GM18520 (cell line): ENCODE data around the gene SEC61A1.

Experiments
- ATAC-seq: cut with Tn5 transposase; IDR thresholded peaks from one replicate; pipeline ENCODE4 v1.9.1; 2021; ENCODE audit not compliant: unreplicated experiment

Gene SEC61A1

DNA sequence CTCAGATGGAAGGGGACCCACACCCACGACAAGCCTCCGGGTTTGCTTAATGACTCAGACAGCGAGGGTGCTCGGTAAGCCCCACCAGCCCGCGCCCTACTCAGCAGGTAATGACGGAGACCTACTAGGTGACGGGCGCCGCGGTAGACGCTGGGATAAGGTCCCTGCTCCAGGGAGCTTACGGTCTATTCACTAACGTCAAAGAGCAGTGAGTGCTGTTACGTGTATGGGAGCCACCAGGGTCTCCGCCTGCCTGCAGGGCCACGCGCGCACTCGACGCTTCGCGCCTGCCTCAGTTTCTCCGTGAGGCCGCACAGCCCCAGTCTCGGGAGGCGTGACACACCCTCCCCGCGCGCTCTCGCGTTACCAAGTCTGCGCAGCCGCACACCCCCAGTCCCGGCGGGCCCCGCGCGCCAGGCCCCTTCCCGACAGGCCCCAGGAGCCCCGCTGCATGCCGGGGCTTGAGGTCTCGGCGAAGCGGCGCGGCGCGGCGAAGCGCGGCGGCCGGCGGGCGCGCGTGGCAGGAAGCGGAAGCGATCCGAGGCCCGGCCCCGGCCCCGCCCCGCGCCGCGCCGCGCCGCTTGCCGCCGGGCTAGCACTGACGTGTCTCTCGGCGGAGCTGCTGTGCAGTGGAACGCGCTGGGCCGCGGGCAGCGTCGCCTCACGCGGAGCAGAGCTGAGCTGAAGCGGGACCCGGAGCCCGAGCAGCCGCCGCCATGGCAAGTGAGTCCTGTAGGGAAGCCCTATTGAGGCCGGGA is at the start of gene SEC61A1:
Gene SEC61A1 (plus strand): TSS at position 601 of the 758 bp plus-strand sequence. CDS start 116 bp downstream, at position 717.
- ATAC-seq: peak; percentile 94

- ATAC-seq: no peak
These were observed 47.6 kb upstream of the SEC61A1 start for GRCh38 chr3:128004661-128005060.

GRCh38 chr3:128006061-128007032 is 45.9 kb upstream of the SEC61A1 start:
- no peak for ATAC-seq

DNA sequence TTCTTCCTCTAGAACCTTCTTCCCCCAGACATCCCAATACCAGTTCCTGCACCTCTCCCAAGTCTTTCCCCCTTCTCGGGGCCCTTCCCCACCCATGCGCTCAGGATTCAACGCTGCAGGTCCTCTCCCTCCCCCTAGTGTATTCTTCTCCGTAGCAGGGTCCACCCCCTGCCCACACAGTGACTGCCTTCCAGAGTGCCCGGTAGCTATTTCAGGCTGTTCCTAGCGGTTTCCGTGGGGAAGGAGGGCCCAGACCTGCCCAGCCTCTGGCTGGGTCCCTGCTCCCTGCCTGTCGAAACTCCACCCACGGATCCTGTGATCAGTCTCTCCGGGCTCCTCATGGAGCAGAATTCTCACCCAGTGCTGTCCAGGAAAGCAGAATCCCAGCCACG is 45.2 kb upstream of the SEC61A1 start:
- no peak for ATAC-seq

DNA sequence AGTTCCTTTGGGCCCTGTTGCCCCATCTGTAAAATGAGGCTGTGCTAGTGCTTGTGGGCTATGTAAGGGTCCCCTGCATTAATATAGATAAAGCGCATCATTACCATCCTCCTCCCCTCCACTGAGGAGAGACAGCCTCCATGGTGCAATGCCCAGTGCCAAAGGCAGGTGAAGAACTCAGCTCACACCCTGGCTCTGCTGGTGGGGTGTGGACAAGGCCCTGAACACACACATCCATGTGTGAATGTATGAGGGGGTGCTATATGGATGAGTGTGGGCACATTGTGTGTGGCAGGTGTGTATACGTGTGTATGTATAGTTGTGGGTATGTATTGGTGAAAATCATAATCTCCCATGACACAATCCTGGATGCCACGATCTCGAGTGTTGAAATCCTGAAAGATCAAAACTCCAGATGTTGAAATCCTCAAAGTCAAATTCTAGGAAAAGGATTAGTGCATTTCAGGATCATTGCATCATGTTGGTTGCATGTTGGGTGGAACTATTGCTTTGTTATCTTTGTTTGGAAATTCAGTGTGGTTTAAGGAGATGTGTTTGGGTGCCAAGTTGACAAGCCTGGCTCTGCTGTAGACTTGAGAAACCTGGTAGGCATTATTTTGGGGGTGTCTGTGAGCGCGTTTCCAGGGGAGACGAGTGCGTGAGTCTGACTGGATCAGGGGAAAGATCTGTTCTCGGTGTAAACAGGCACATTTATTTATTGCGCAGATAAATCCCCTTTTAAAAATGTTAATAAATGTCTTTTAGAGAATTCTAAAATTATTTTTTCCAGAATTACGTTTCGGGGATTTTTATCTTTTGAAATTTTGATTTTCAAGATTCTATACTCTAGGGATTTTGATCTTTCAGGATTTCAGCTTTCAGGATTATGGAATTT is 42.0 kb upstream of the SEC61A1 start:
- ATAC-seq: no peak

- ATAC-seq: no peak
These were observed 41.1 kb upstream of the SEC61A1 start for GRCh38 chr3:128011140-128011539.

GRCh38 chr3:128012050-128012449 is 40.2 kb upstream of the SEC61A1 start:
- ATAC-seq: no peak

DNA sequence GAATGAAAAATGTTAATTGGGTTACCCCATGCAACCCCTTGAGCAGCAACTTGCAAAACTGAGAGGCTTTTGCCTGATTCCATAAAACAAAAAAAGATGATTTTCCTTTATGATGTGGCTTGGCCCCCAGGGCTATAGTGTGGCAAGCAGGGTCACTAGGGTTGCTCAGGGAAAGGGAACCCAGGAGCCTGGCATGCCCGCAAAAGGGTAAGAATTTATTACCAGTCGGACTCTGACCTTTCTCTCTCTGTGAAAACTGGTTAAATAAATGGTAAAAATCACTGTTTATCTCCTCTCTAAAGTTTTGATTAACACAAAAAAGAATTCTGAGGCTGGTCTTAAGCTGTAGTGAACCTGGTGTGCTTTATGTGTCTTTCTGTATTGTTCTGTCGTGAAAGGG is 37.7 kb upstream of the SEC61A1 start:
- ATAC-seq: no peak

DNA sequence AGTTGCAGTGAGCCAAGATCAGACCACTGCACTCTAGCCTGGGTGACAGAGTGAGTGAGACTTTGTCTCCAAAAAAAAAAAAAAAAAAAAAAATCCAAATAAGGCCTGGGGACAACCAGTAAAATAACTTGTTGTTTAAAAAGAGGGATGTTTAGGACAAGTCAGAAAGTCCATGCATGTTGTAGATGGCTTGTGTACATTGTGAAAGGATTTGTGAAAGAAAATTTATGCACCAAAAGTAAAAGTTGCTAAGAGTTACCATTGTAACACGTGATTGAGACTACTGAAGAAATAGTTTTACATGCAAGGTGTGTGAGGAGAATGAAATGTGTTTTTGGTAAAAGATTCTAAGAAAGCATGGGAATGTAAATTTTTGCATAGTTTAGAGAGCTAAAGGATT is 35.7 kb upstream of the SEC61A1 start:
- ATAC-seq: no peak

DNA sequence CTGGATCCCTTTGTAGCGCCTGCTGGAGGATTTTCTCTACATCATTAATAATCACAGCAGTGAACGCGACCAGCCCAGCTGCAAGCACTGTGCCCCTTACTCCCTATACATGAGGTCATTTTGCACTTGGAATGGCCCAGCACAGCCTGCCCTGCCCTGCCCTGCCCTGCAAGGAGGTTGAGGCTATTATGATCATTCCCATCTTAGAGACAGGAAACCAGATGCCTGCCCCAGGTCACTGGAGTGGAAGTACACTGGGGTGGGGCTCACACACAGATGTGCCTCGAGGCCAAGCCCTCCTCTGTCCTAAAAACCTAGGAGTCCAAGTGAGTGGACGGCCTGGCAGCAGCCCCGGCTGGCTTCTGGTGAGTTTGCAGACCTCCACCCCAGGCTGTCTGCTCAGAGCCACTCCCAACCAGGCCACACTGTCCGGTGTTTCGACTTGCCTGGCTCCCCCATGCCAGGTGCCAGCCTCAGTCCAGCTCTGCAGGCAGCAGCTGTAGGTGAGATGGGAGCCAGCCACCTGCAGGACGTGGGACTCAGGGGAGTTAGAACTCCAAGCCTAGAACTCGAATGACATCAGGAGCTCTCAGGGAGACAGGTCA is 30.4 kb upstream of the SEC61A1 start:
- no peak for ATAC-seq

DNA sequence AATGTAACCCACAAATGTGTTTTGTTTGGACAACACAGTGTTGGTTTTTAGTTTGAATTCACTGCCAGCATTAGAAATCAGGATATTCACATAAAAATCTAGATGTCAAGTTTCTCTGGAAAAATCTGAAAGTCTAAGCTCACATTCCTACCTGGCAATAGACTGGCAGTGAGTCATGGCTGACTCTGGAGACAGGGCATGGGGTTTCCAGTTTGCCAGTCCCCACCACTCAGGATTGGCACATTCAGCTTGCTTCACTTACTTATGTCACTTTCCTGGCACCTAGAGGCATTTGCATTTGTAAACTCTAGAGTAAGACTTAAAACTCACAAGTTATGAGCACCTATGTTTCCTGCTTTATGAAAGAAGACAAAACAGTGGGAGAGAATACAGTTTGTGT is 19.1 kb upstream of the SEC61A1 start:
- no peak for ATAC-seq

GRCh38 chr3:128036119-128036518 is 16.1 kb upstream of the SEC61A1 start:
- no peak for ATAC-seq

DNA sequence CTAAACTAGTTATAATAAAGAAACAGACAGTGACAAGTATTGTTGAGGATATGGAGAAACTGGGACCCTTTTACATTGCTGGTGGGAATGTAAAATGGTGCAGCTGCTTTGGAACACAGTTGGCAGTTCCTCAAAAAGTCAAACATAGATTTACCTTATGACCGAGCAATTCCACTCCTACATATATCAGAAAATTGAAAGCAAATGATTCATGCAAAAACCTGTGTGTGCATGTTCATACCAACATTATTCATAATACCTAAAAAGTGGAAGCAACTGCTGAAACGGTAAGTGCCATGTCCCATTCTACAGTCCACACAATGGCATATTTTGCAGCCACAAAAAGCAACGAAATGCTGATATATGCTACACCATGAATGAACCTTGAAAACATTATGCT is 12.2 kb upstream of the SEC61A1 start:
- ATAC-seq: no peak

- no peak for ATAC-seq
These were observed 11.6 kb upstream of the SEC61A1 start for GRCh38 chr3:128040660-128041059.

DNA sequence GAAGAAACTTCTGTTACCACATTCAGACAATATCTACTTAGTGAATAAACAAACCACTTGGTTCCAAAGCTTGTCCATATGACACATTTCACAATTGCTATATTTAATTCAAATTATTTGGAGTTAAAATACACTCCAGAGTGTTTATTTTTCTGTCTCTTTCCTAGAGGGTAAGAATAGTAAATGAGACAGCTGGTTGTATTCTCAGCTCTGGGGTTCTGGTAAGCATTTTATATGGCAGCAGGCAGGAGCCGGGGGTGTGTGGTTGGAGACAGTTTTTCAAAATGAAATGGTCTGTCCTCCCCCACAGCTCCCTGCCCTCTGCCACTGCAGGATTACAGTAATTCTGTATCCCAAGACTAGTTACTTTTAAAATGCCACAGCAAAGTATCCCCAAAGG is 10.9 kb upstream of the SEC61A1 start:
- no peak for ATAC-seq

DNA sequence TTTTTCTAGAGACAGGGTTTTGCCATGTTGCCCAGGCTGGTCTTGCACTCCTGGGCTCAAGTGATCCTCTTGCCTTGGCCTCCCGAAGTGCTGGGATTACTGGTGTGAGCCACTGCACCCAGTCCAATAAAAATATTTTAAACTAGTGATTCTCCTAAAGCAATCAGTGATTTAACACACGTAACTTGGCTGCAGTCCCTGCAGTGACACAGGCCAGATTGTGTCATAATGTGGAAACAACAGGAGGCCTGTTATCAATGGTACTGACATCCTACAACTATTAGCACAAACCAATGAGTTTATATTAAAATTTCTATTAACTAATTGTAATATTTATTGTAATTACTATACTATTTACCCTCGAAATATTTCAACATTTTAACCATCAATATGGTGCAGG is 1.6 kb upstream of the SEC61A1 start:
- ATAC-seq: no peak

- ATAC-seq: no peak
These were observed 789 bp upstream of the SEC61A1 start for GRCh38 chr3:128051459-128051836.

GRCh38 chr3:128052595-128053351 is 536 bp downstream of the SEC61A1 start:
- no peak for ATAC-seq

DNA sequence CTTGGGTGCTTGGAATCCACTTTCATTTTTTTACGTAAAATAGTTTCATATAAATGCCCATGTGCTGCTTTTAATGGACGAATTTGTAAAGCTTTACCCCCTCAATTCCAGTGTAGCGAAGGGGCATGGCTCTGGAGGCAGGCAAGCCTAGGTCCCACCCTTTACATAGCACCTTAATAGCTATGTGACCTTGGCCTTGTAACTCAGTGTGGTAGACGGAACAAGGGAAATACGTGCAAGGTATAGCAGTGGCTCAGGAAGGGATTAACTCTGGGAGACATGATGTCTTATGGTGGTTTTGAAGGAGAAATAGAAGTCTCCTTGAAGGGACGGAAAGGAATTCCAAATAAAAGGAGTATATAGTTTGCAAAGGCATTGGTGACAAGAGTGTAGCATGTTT is 1.4 kb downstream of the SEC61A1 start:
- ATAC-seq: no peak

DNA sequence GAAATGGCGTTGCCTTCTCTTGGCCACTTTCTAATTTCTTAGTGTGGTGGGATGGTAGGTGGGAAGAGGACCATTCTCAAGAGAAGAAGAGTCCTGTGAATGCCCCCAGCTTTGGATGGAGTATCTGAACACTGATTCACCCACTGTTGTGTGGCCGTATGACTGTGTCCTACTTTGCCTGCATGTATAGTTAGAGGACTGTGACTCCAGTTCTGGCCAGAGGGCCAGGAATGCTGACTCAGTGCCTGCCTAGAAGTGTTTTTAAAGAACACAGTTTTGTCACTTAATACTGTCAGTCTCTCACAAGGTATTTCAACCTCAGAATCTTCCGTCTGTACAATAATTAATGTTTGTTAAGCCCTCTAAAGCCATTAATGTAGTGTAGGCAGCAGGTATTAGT is 2.1 kb downstream of the SEC61A1 start:
- no peak for ATAC-seq
